OCI-LY3 (cell line): ENCODE results near the gene FGD4.

Experiments
- H2AFZ ChIP-seq: fragments of 200-600, 300-600 bp; shearing (Covaris generic); 2 replicates; pipeline ENCODE4 v1.6.0; 2014; ENCODE audit warnings: antibody characterized with exemption, low read depth, low read length
- H3K27ac ChIP-seq: fragments of 200-600, 300-600 bp; sonication (generic); 2 replicates; pipeline ENCODE4 v1.5.1; 2014; ENCODE audit warnings: mild to moderate bottlenecking, low read length, moderate library complexity, mixed read lengths
- H3K27me3 ChIP-seq: fragments of 200-600, 300-600 bp; sonication (generic); 2 replicates; pipeline ENCODE4 v1.6.1; 2014; ENCODE audit warnings: low read depth, low read length, mixed read lengths
- H3K36me3 ChIP-seq: fragments of 200-600, 300-600 bp; sonication (generic); replicated peaks from 2 replicates; pipeline ENCODE3; 2014; ENCODE audit warnings: low read depth, low read length, mixed read lengths
- H3K4me1 ChIP-seq: fragments of 300-600, 200-600 bp; sonication (generic); 2 replicates; pipeline ENCODE4 v1.6.1; 2014; ENCODE audit warnings: low read length, mixed read lengths
- H3K4me2 ChIP-seq: fragments of 200-600, 300-600 bp; sonication (generic); 2 replicates; pipeline ENCODE4 v1.6.1; 2014; ENCODE audit warnings: low read length, mixed read lengths
- H3K4me3 ChIP-seq: fragments of 300-600, 200-600 bp; sonication (generic); 2 replicates; pipeline ENCODE4 v1.5.1; 2014; ENCODE audit warnings: antibody characterized with exemption, mild to moderate bottlenecking, low read length, moderate library complexity
- H3K79me2 ChIP-seq: fragments of 300-600, 200-600 bp; shearing (Covaris generic); 2 replicates; pipeline ENCODE4 v1.6.1; 2014; ENCODE audit warnings: mild to moderate bottlenecking, low read length, mixed read lengths
- H3K9ac ChIP-seq: fragments of 300-600, 200-600 bp; shearing (Covaris generic); 2 replicates; pipeline ENCODE4 v1.6.0; 2014; ENCODE audit warnings: mild to moderate bottlenecking, low read length, moderate library complexity
- H3K9me3 ChIP-seq: fragments of 200-600, 300-600 bp; shearing (Covaris generic); 2 replicates; pipeline ENCODE4 v1.6.1; 2014; ENCODE audit warnings: low read length, mixed read lengths; ENCODE audit not compliant: insufficient read depth
- H4K20me1 ChIP-seq: fragments of 200-600, 300-600 bp; sonication (generic); 2 replicates; pipeline ENCODE4 v1.6.1; 2016; ENCODE audit warnings: low read length, mixed read lengths; ENCODE audit not compliant: insufficient read depth
- EZH2phosphoT487 ChIP-seq: fragments of 200-600 bp; shearing (Covaris generic); IDR thresholded peaks from 2 replicates; pipeline ENCODE4 v1.6.1; 2018; ENCODE audit warnings: antibody characterized with exemption, mixed run types, low read depth
- TF ChIP-seq, protein P1 (sequence below): fragments of 200-600, 300-600 bp; sonication (generic); IDR thresholded peaks from 2 replicates; pipeline ENCODE4 v1.5.1; 2014; ENCODE audit warnings: antibody characterized with exemption, low read length, low read depth

Gene FGD4

GRCh38 chr12:32568228-32568627 is 168.9 kb downstream of the FGD4 start:
- no peaks in the 10 kb centered on the region for H4K20me1 ChIP-seq
- no peak overlapping the region for H3K4me2 ChIP-seq
- H3K79me2 ChIP-seq = no peaks in the 10 kb centered on the region
- no peak overlapping the region for H3K4me3 ChIP-seq
- H3K36me3 ChIP-seq = no peaks in the 10 kb centered on the region
- H3K27me3 ChIP-seq = no peaks in the 10 kb centered on the region
- no peak overlapping the region for H2AFZ ChIP-seq
- no peak overlapping the region for H3K9ac ChIP-seq
- TF ChIP-seq EZH2phosphoT487 = no peak
- TF ChIP-seq, protein P1, sequence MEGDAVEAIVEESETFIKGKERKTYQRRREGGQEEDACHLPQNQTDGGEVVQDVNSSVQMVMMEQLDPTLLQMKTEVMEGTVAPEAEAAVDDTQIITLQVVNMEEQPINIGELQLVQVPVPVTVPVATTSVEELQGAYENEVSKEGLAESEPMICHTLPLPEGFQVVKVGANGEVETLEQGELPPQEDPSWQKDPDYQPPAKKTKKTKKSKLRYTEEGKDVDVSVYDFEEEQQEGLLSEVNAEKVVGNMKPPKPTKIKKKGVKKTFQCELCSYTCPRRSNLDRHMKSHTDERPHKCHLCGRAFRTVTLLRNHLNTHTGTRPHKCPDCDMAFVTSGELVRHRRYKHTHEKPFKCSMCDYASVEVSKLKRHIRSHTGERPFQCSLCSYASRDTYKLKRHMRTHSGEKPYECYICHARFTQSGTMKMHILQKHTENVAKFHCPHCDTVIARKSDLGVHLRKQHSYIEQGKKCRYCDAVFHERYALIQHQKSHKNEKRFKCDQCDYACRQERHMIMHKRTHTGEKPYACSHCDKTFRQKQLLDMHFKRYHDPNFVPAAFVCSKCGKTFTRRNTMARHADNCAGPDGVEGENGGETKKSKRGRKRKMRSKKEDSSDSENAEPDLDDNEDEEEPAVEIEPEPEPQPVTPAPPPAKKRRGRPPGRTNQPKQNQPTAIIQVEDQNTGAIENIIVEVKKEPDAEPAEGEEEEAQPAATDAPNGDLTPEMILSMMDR = no peak
- no peaks in the 10 kb centered on the region for H3K4me1 ChIP-seq
- H3K9me3 ChIP-seq = no peaks in the 10 kb centered on the region
- H3K27ac ChIP-seq = no peak overlapping the region

DNA sequence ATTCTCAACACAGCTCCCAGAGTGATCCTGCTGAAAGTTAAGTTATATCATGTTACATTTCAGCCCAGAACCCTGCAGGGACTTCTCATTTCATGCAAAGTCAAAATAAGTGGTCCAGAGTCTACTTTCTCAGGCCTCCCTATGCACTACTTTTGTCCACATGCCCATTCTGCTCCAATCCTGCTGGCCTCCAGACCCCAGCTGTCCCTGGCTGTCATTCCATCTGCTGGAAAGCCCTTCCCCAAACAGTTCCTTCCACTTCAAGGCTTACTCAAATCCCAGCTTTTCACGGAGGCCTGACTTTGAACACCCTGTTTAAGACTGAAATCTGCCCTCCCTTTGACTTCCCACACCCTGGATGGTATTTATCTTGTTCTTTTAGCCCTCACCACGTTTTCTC is 169.9 kb downstream of the FGD4 start:
- H3K4me2 ChIP-seq = no peak overlapping the region
- TF ChIP-seq EZH2phosphoT487 = no peak
- TF ChIP-seq, protein P1 = no peak
- no peak overlapping the region for H2AFZ ChIP-seq
- H3K4me1 ChIP-seq = peaks cover 4% of the 10 kb centered on the region
- H3K4me3 ChIP-seq = no peak overlapping the region
- no peaks in the 10 kb centered on the region for H3K9me3 ChIP-seq
- no peaks in the 10 kb centered on the region for H3K36me3 ChIP-seq
- H3K79me2 ChIP-seq = no peaks in the 10 kb centered on the region
- no peaks in the 10 kb centered on the region for H3K27me3 ChIP-seq
- no peak overlapping the region for H3K27ac ChIP-seq
- H4K20me1 ChIP-seq = no peaks in the 10 kb centered on the region
- no peak overlapping the region for H3K9ac ChIP-seq

GRCh38 chr12:32574585-32574984 is 175.2 kb downstream of the FGD4 start:
- Histone ChIP-seq H3K27me3 (no peaks in the 10 kb centered on the region), H3K79me2 (no peaks in the 10 kb centered on the region), H4K20me1 (no peaks in the 10 kb centered on the region)

GRCh38 chr12:32577328-32577727 is 178.0 kb downstream of the FGD4 start:
- no peak for TF ChIP-seq EZH2phosphoT487
- TF ChIP-seq, protein P1 = no peak
- no peaks in the 10 kb centered on the region for H3K79me2 ChIP-seq
- no peak overlapping the region for H3K4me3 ChIP-seq

More at GRCh38 chr12:32574585-32574984, 175.2 kb downstream of the FGD4 start:
- Histone ChIP-seq H3K4me1 (peaks cover 6% of the 10 kb centered on the region), H2AFZ (no peak overlapping the region), H3K36me3 (no peaks in the 10 kb centered on the region), H3K9ac (no peak overlapping the region), H3K4me2 (no peak overlapping the region), H3K27ac (no peak overlapping the region), H3K9me3 (no peaks in the 10 kb centered on the region), H3K4me3 (no peak overlapping the region)
- TF ChIP-seq, protein P1 = no peak
- no peak for TF ChIP-seq EZH2phosphoT487

More at GRCh38 chr12:32577328-32577727, 178.0 kb downstream of the FGD4 start:
- Histone ChIP-seq H3K9me3 (no peaks in the 10 kb centered on the region), H3K9ac (no peak overlapping the region), H3K36me3 (no peaks in the 10 kb centered on the region), H3K27me3 (no peaks in the 10 kb centered on the region), H2AFZ (no peak overlapping the region), H4K20me1 (no peaks in the 10 kb centered on the region), H3K4me1 (peaks cover 6% of the 10 kb centered on the region), H3K4me2 (no peak overlapping the region), H3K27ac (no peak overlapping the region)
